ENCODE results near the gene MTFR1L. TPM values are rescaled to one million over a fixed set of nuclear protein-coding genes. Genes with fewer than 3 reads are reported as not detected.
"Not testable (repeated sequence)": the region's sequence is repeated elsewhere in the genome, so short reads cannot be mapped to it uniquely, and the experiment has no call there.

The MTFR1L gene
- total RNA-seq, 1 experiment from 2014 or later = 41.7 TPM

DNA sequence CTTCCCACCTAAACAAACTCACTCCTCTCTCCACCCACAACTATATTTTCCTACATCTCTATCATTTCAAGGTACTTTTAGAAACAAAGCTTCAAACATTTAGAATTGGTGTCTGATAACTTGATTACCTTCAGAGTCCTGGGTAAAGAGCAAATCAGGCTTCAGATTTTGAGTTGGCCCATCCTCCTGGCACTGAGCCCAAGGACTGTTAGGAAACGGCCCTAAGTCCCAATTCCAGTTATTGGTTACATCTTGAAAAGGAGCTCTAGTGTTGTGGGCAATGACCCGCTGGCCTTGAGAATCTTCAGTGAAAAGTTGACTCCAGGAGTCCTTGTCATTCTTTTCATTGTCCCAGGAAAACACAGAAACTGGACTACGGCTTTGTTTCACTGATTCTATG, 15.1 kb downstream of the MTFR1L start:
- ChIA-PET CTCF (interaction anchor here (0.9 kb wide), 1 partner anchor 61 kb away, joined by 3 read pairs; no protein-coding TSS in a partner anchor), POLR2A (ENCODE audit: unreplicated experiment) (no interaction called here)
- H3K27me3 ChIP-seq (ENCODE audit: insufficient read depth, low read depth) = no peaks in the 10 kb centered on the region
- H2AFZ ChIP-seq = no peak overlapping the region
- H3K4me2 ChIP-seq = no peak overlapping the region
- H4K20me1 ChIP-seq (ENCODE audit: insufficient read depth) = no peaks in the 10 kb centered on the region
- H3K79me2 ChIP-seq (ENCODE audit: low read depth) = peaks cover 5% of the 10 kb centered on the region; the same call in 1 of the 2 replicates
- H3K27ac ChIP-seq = no peak overlapping the region
- DNase-seq = no peak
- H3K36me3 ChIP-seq (ENCODE audit: low read depth) = no peaks in the 10 kb centered on the region; the same call in 1 of the 2 replicates
- no peaks in the 10 kb centered on the region for H3K4me1 ChIP-seq (replicated peaks; ENCODE audit: insufficient read depth)
- BruUV-seq (replicated peaks) = no TSS peak
- no peaks in the 10 kb centered on the region for H3K9me3 ChIP-seq (ENCODE audit: insufficient read depth, low read depth)
- intact Hi-C loops (cut with micrococcal nuclease; ENCODE audit: unreplicated experiment) = no loop called here
- no peaks in the 10 kb centered on the region for H3K9me2 ChIP-seq (ENCODE audit: insufficient read depth)
- TF ChIP-seq, protein P1, sequence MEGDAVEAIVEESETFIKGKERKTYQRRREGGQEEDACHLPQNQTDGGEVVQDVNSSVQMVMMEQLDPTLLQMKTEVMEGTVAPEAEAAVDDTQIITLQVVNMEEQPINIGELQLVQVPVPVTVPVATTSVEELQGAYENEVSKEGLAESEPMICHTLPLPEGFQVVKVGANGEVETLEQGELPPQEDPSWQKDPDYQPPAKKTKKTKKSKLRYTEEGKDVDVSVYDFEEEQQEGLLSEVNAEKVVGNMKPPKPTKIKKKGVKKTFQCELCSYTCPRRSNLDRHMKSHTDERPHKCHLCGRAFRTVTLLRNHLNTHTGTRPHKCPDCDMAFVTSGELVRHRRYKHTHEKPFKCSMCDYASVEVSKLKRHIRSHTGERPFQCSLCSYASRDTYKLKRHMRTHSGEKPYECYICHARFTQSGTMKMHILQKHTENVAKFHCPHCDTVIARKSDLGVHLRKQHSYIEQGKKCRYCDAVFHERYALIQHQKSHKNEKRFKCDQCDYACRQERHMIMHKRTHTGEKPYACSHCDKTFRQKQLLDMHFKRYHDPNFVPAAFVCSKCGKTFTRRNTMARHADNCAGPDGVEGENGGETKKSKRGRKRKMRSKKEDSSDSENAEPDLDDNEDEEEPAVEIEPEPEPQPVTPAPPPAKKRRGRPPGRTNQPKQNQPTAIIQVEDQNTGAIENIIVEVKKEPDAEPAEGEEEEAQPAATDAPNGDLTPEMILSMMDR (conservative IDR thresholded peaks at IDR 0.05) = no peak
- TF ChIP-seq EZH2 (IDR thresholded peaks at IDR 0.05; ENCODE audit: low read depth) = no peak
- no peak overlapping the region for H3K4me3 ChIP-seq
- H3F3A ChIP-seq (ENCODE audit: insufficient read depth, low read depth) = peaks cover 4% of the 10 kb centered on the region; the same call in 1 of the 2 replicates

DNA sequence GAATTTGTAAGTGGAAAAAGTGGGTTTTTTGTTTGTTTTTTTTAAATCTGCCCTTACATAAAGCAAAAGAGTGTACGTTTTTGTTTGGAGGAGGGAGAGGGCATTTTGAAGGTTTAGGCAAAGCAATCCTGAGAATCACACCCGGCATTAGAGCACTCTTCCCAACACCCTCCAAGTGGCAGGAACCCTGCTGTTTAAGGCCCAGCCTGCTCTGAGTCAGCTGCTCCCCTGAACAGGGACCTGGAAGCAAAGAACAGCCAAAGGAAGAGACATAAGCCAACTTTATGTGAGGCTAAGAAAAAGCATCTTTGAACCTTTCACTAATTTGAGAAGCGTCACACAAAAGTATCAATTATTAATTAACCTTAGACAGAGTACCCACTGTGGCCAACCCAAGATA, 16.9 kb downstream of the MTFR1L start:
- Histone ChIP-seq H3K79me2 (ENCODE audit: low read depth) (peaks cover 5% of the 10 kb centered on the region; the same call in 1 of the 2 replicates), H3F3A (ENCODE audit: insufficient read depth, low read depth) (peaks cover 4% of the 10 kb centered on the region; the same call in 1 of the 2 replicates), H3K4me3 (no peak overlapping the region), H3K9me2 (ENCODE audit: insufficient read depth) (no peaks in the 10 kb centered on the region), H3K36me3 (ENCODE audit: low read depth) (no peaks in the 10 kb centered on the region), H3K27ac (no peak overlapping the region), H2AFZ (no peak overlapping the region), H3K9me3 (ENCODE audit: insufficient read depth, low read depth) (no peaks in the 10 kb centered on the region), H3K27me3 (ENCODE audit: insufficient read depth, low read depth) (no peaks in the 10 kb centered on the region), H3K4me1 (replicated peaks; ENCODE audit: insufficient read depth) (no peaks in the 10 kb centered on the region), H3K4me2 (no peak overlapping the region), H4K20me1 (ENCODE audit: insufficient read depth) (no peaks in the 10 kb centered on the region)
- ChIA-PET CTCF (interaction anchor here (0.6 to 1.0 kb wide), 3 partner anchors 38 to 161 kb away, joined by 3 to 7 read pairs (median 3); partner anchors contain the start of genes PAFAH2 and PAQR7), POLR2A (ENCODE audit: unreplicated experiment) (interaction anchor here (0.7 kb wide), 2 partner anchors 24 to 70 kb away, joined by 5 to 6 read pairs; no protein-coding TSS in a partner anchor)
- no peak for DNase-seq
- TF ChIP-seq, protein P1 (conservative IDR thresholded peaks at IDR 0.05) = no peak
- no peak for TF ChIP-seq EZH2 (IDR thresholded peaks at IDR 0.05; ENCODE audit: low read depth)
- BruUV-seq (replicated peaks) = no TSS peak
- intact Hi-C loops (cut with micrococcal nuclease; ENCODE audit: unreplicated experiment) = loop anchor here (1.0 to 2.0 kb wide), 2 partner anchors 56 to 162 kb away; partner anchors contain the start of gene PAFAH2

DNA sequence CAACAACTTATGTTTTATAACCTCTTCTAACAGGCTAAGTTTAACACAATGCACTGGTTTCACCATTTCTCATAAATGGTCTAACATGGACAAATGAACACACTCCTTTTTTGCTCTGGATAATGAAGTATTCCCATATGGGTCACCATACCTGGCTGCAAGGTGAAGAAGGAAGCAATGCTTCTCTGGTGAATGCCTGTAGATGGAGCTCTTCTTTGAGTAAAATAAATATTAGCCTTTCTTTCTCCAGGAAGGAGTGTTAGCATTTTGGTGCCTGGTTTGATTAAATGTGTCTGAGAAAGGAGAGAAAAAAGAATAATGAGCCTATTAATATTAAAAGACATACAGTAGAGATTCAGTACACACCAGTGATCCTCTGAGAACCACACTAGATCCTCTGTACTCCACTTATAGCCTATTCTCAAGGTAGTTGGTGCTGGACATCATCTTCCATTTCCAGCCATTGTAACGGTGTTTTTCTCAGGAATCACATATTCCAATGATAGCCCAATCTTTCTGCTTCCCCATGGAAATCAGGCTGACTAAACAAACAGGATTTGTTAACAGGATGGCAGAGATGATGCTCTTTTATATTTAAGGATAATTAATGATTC, 17.6 kb downstream of the MTFR1L start:
- POLR2A ChIA-PET (ENCODE audit: unreplicated experiment) = interaction anchor here (0.7 kb wide), 2 partner anchors 25 to 69 kb away, joined by 5 to 6 read pairs; no protein-coding TSS in a partner anchor
- H2AFZ ChIP-seq = no peak overlapping the region
- TF ChIP-seq, protein P1 (conservative IDR thresholded peaks at IDR 0.05) = peak; percentile 59
- no peak for TF ChIP-seq EZH2 (IDR thresholded peaks at IDR 0.05; ENCODE audit: low read depth)
- no peaks in the 10 kb centered on the region for H3K4me1 ChIP-seq (replicated peaks; ENCODE audit: insufficient read depth)
- no peaks in the 10 kb centered on the region for H3K36me3 ChIP-seq (ENCODE audit: low read depth)
- no peak overlapping the region for H3K4me2 ChIP-seq
- H3F3A ChIP-seq (ENCODE audit: insufficient read depth, low read depth) = peaks cover 4% of the 10 kb centered on the region; the same call in 1 of the 2 replicates
- no peak for DNase-seq
- H4K20me1 ChIP-seq (ENCODE audit: insufficient read depth) = no peaks in the 10 kb centered on the region
- no peaks in the 10 kb centered on the region for H3K27me3 ChIP-seq (ENCODE audit: insufficient read depth, low read depth)
- no peaks in the 10 kb centered on the region for H3K9me2 ChIP-seq (ENCODE audit: insufficient read depth)
- H3K79me2 ChIP-seq (ENCODE audit: low read depth) = peaks cover 5% of the 10 kb centered on the region; the same call in 1 of the 2 replicates
- H3K27ac ChIP-seq = 0 out of 2 replicates have a peak overlapping the region, but pooled peaks have one; percentile 12
- no peak overlapping the region for H3K4me3 ChIP-seq
- no peaks in the 10 kb centered on the region for H3K9me3 ChIP-seq (ENCODE audit: insufficient read depth, low read depth)
- BruUV-seq (replicated peaks) = no TSS peak
- CTCF ChIA-PET = interaction anchor here (0.6 to 1.0 kb wide), 3 partner anchors 38 to 160 kb away, joined by 3 to 7 read pairs (median 3); partner anchors contain the start of genes PAFAH2 and PAQR7
- intact Hi-C loops (cut with micrococcal nuclease; ENCODE audit: unreplicated experiment) = loop anchor here (1.0 to 2.0 kb wide), 2 partner anchors 55 to 161 kb away; partner anchors contain the start of gene PAFAH2

DNA sequence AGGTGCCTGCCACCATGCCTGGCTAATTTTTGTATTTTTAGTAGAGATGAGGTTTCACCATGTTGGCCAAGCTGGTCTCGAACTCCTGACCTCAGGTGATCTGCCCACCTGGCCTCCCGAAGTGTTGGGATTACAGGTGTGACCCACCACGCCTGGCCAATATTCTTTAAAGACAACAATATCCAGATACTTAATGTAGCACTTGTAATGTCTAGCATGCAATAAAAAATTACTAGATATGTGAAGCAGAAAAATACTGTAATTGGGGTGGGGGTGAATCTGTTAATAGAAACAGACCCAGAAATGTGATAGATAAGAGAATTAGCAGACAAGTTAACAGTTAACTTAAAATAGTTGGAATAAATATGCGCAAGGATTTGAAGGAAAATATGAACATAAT, 20.1 kb downstream of the MTFR1L start:
- H3K4me3 ChIP-seq; H2AFZ ChIP-seq; H3K4me2 ChIP-seq; H3F3A ChIP-seq (ENCODE audit: insufficient read depth, low read depth); H3K9me2 ChIP-seq (ENCODE audit: insufficient read depth); BruUV-seq (replicated peaks); H3K9me3 ChIP-seq (ENCODE audit: insufficient read depth, low read depth); H4K20me1 ChIP-seq (ENCODE audit: insufficient read depth); H3K36me3 ChIP-seq (ENCODE audit: low read depth); H3K27me3 ChIP-seq (ENCODE audit: insufficient read depth, low read depth); POLR2A ChIA-PET (ENCODE audit: unreplicated experiment); CTCF ChIA-PET; DNase-seq; H3K4me1 ChIP-seq (replicated peaks; ENCODE audit: insufficient read depth); intact Hi-C loops (cut with micrococcal nuclease; ENCODE audit: unreplicated experiment); H3K27ac ChIP-seq: not testable (repeated sequence)
- H3K79me2 ChIP-seq (ENCODE audit: low read depth) = peaks cover 14% of the 10 kb centered on the region; the same call in 1 of the 2 replicates
